Karpas-422 (cell line): ENCODE data around the gene VPS13D. TPM values are rescaled to one million over a fixed set of nuclear protein-coding genes. Genes with fewer than 3 reads are reported as not detected.

ENCODE experiments used
- DNase-seq: peaks from one replicate; pipeline ENCODE4 v3.0.0-alpha.2; 2015
- H2AFZ ChIP-seq: fragments of 200-600 bp; sonication (generic); 2 replicates; pipeline ENCODE4 v1.6.1; 2014; ENCODE audit warnings: antibody characterized with exemption, low read length, mixed read lengths
- H3K27ac ChIP-seq: fragments of 200-600 bp; sonication (generic); 2 replicates; pipeline ENCODE4 v1.5.1; 2014; ENCODE audit warnings: mild to moderate bottlenecking, low read length, moderate library complexity
- H3K27me3 ChIP-seq: fragments of 200-600 bp; sonication (generic); 2 replicates; pipeline ENCODE4 v1.6.1; 2014; ENCODE audit warnings: low read length, mixed read lengths
- H3K36me3 ChIP-seq: fragments of 200-600 bp; sonication (generic); 2 replicates; pipeline ENCODE4 v1.6.1; 2014; ENCODE audit warnings: low read length, mixed read lengths; ENCODE audit not compliant: insufficient read depth
- H3K4me1 ChIP-seq: fragments of 200-600 bp; sonication (generic); 2 replicates; pipeline ENCODE4 v1.6.1; 2014; ENCODE audit warnings: mild to moderate bottlenecking, low read length, mixed read lengths
- H3K4me2 ChIP-seq: fragments of 200-600 bp; sonication (generic); 2 replicates; pipeline ENCODE4 v1.6.1; 2014; ENCODE audit warnings: low read length, low read depth, mild to moderate bottlenecking; ENCODE audit not compliant: poor library complexity, severe bottlenecking
- H3K4me3 ChIP-seq: fragments of 200-600 bp; sonication (generic); 2 replicates; pipeline ENCODE4 v1.5.1; 2014; ENCODE audit warnings: mild to moderate bottlenecking, antibody characterized with exemption, low read length, mixed read lengths
- H3K79me2 ChIP-seq: fragments of 200-600 bp; sonication (generic); 2 replicates; pipeline ENCODE4 v1.6.1; 2014; ENCODE audit warnings: mild to moderate bottlenecking, low read length, mixed read lengths
- H3K9ac ChIP-seq: fragments of 200-600 bp; sonication (generic); 2 replicates; pipeline ENCODE4 v1.6.0; 2014; ENCODE audit warnings: low read length
- H3K9me2 ChIP-seq: fragments of 200-600 bp; sonication (generic), shearing (Covaris generic); replicated peaks from 2 replicates; pipeline ENCODE4 v1.6.0; 2014; ENCODE audit warnings: mild to moderate bottlenecking, low read length, moderate library complexity; ENCODE audit not compliant: insufficient read depth
- H3K9me3 ChIP-seq: fragments of 300-700, 200-600 bp; sonication (generic); 2 replicates; pipeline ENCODE4 v1.6.1; 2014; ENCODE audit warnings: low read length, mixed read lengths
- H4K20me1 ChIP-seq: fragments of 200-600 bp; sonication (generic); 2 replicates; pipeline ENCODE4 v1.6.1; 2014; ENCODE audit warnings: mild to moderate bottlenecking, antibody characterized with exemption, low read length, low read depth; ENCODE audit not compliant: insufficient read depth
- total RNA-seq: library from RNA; depleted of rRNA; stranded (reverse); fragments of >200 nt; shearing (Covaris generic); gene quantifications from 2 replicates; pipeline ENCODE4 v1.2.3, GENCODE V29; 2014; ENCODE audit warnings: low replicate concordance

VPS13D gene
- total RNA-seq, 1 experiment from 2014 or later: 36.2 TPM

DNA sequence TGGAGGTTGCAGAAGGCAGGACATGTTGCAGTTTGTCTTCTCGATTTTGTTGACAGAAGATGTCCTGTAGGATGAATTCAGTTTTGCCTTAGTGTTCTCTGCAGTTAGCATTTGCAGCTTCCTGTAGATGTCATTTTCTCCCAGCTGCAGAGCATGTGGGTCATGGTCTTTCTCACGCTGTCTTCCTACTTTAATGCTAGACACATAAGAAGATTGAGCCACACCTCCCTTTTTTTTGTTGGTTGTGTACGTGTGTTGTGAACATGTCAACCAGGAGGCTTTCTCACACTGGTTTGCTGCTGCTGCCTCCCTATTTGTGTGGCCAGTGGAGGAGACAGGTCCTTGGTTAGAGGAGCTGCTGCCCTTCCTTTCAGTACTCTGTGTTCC is 110.7 kb downstream of the VPS13D start:
- H3K9ac ChIP-seq: no peak overlapping the region
- no peaks in the 10 kb centered on the region for H3K79me2 ChIP-seq
- peaks cover 37% of the 10 kb centered on the region for H3K4me1 ChIP-seq
- no peaks in the 10 kb centered on the region for H3K9me3 ChIP-seq
- peaks cover 6% of the 10 kb centered on the region; the same call in 1 of the 2 replicates for H3K36me3 ChIP-seq
- H3K4me2 ChIP-seq: no peak overlapping the region
- H3K27ac ChIP-seq: peak overlapping the region; percentile 24; the same call in 1 of the 2 replicates
- H3K27me3 ChIP-seq: no peaks in the 10 kb centered on the region
- H4K20me1 ChIP-seq: no peaks in the 10 kb centered on the region
- no peak overlapping the region for H3K4me3 ChIP-seq
- H2AFZ ChIP-seq: no peak overlapping the region
- H3K9me2 ChIP-seq: no peaks in the 10 kb centered on the region
- DNase-seq: no peak

DNA sequence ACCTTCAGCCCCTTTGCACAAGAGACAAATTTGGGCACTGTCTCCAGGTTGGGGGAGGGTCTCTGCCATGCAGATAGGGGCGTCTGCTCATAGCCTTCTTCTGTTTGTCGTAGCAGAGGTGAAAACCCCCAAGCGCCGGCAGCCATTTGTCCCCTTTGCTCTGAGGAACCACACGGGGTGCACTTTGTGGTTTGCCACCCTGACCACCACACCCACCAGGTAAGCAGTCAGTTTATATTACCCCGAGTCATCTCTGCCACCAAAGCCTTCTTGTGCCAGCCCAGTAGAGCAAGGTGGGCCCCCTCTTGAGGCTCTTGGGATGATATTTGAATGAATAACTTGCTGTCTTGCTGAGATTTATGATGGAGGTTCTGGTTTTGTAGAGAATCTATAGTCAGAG is 111.8 kb downstream of the VPS13D start:
- Histone ChIP-seq H3K4me2 (no peak overlapping the region), H2AFZ (no peak overlapping the region), H3K36me3 (peaks cover 12% of the 10 kb centered on the region; the same call in 1 of the 2 replicates), H3K9ac (no peak overlapping the region), H3K27me3 (no peaks in the 10 kb centered on the region), H4K20me1 (no peaks in the 10 kb centered on the region), H3K4me1 (peaks cover 37% of the 10 kb centered on the region), H3K9me3 (no peaks in the 10 kb centered on the region), H3K4me3 (no peak overlapping the region), H3K9me2 (no peaks in the 10 kb centered on the region), H3K27ac (no peak overlapping the region), H3K79me2 (no peaks in the 10 kb centered on the region)
- DNase-seq: no peak

DNA sequence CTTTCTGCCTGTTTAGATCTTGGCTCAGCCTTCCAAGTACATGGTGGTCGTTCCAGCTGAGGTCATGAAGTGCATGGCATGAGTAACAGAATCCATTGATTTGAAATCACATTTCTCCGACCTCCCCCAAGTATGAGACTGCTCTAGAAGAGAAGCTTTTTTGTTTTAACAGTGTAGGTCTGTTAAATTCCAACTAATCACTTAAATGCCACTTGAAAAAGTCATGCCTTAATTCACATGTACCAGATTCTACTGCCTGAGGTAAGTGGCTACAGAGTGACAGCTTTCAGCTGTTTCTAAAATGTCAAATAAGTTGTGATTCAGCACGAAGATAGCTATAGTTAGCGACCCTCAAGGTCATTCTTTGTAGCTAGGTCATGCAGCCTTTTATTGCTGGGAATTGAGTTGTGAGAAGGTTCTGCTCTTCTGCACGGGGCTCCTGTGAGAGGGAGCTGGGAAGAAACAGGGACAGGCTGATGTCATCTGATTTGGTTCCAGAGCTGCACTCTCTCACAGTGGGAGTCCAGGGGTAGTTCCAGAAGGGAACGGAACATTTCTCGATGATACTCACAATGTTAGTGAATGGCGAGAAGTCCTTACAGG is 112.7 kb downstream of the VPS13D start:
- Histone ChIP-seq H3K9ac (no peak overlapping the region), H3K4me3 (no peak overlapping the region), H3K9me3 (no peaks in the 10 kb centered on the region), H4K20me1 (no peaks in the 10 kb centered on the region), H2AFZ (no peak overlapping the region), H3K4me2 (no peak overlapping the region), H3K36me3 (peaks cover 14% of the 10 kb centered on the region; the same call in 1 of the 2 replicates), H3K79me2 (no peaks in the 10 kb centered on the region), H3K9me2 (no peaks in the 10 kb centered on the region; the same call in 1 of the 2 replicates), H3K4me1 (peaks cover 37% of the 10 kb centered on the region), H3K27ac (no peak overlapping the region), H3K27me3 (no peaks in the 10 kb centered on the region)
- no peak for DNase-seq

DNA sequence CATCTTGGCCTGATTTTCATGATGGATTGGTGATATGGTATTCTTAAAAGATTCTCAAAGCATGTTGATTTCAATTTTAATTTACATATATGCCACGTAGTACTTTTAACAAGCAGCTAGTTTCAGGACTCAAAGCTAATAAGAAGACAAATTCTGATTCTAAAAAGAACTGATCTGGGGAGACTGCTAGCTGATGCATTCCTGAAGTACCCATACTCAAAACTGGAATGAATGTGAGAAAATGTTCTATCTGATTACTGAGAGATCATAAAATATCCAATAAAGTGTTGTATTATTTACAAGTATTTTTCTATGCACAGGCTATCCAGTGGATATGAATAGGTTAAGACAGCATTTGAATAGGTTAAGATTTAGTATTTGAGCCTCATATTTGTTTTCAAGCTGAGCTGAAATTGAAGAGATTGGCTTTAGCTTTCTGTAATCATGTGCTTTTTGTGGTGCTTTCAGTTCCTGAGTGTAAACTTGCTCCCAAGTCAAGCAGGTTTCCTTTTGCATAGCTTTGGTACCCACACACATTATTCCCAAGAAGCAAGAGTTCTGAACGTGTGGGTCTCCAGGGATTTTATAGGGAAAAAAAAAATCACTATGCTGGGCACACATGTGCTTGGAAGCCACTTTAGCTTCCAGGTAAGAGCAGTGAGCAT is 114.1 kb downstream of the VPS13D start:
- no peak for DNase-seq
- no peaks in the 10 kb centered on the region for H3K79me2 ChIP-seq
- peak overlapping the region; percentile 15 for H3K4me2 ChIP-seq
- no peak overlapping the region; the same call in 1 of the 2 replicates for H3K9ac ChIP-seq
- H3K9me3 ChIP-seq: no peaks in the 10 kb centered on the region
- no peaks in the 10 kb centered on the region for H3K27me3 ChIP-seq
- no peaks in the 10 kb centered on the region for H4K20me1 ChIP-seq
- no peaks in the 10 kb centered on the region; the same call in 1 of the 2 replicates for H3K9me2 ChIP-seq
- peaks cover 37% of the 10 kb centered on the region for H3K4me1 ChIP-seq
- no peak overlapping the region for H2AFZ ChIP-seq
- peak overlapping the region; percentile 19; the same call in 1 of the 2 replicates for H3K27ac ChIP-seq
- peaks cover 20% of the 10 kb centered on the region; the same call in 1 of the 2 replicates for H3K36me3 ChIP-seq
- no peak overlapping the region for H3K4me3 ChIP-seq

DNA sequence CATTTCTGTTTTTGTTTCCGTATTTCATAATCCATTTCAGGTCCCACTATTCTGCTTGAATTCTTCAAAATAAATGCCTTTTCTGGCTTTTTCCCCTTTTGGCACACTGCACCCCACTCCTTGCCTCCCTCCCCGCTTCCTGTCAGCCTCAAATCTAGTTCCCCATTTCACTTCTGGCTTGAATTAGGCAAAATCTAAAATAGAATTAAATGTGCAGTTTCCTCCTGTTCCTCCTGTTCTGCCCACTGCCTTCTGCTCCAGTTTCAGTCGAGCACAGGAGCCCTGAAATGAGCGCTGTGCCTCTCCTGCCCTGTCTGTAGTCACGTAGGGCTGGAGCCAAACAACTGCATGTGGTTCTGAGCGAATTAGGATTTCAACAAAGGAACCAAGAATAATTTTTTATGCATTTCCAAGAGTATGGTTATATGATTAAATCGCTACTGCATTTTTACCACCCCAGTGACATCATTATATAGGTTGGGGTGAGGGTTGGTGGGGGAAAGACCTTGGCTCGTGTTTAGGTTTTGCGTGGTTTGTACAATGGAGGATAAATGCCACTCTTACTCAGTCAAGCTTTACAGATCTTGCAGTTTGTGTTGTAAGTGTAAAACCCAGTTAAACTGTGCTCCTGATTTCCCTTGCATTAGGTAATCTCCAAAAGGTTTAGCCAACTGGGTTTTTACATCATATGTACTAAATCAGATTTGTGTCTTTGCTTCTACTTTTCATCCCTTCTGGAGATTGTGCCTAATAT is 114.9 kb downstream of the VPS13D start:
- H3K36me3 ChIP-seq: peaks cover 28% of the 10 kb centered on the region; the same call in 1 of the 2 replicates
- H3K79me2 ChIP-seq: no peaks in the 10 kb centered on the region
- H3K4me2 ChIP-seq: peak overlapping the region; percentile 15
- H3K4me1 ChIP-seq: peaks cover 30% of the 10 kb centered on the region
- DNase-seq: peak; percentile 52
- no peaks in the 10 kb centered on the region for H3K9me3 ChIP-seq
- no peaks in the 10 kb centered on the region for H3K27me3 ChIP-seq
- peak overlapping the region; percentile 19; the same call in 1 of the 2 replicates for H3K27ac ChIP-seq
- 0 out of 2 replicates have a peak overlapping the region, but pooled peaks have one; percentile 21 for H2AFZ ChIP-seq
- no peak overlapping the region for H3K4me3 ChIP-seq
- no peak overlapping the region; the same call in 1 of the 2 replicates for H3K9ac ChIP-seq
- no peaks in the 10 kb centered on the region for H4K20me1 ChIP-seq
- no peaks in the 10 kb centered on the region; the same call in 1 of the 2 replicates for H3K9me2 ChIP-seq

DNA sequence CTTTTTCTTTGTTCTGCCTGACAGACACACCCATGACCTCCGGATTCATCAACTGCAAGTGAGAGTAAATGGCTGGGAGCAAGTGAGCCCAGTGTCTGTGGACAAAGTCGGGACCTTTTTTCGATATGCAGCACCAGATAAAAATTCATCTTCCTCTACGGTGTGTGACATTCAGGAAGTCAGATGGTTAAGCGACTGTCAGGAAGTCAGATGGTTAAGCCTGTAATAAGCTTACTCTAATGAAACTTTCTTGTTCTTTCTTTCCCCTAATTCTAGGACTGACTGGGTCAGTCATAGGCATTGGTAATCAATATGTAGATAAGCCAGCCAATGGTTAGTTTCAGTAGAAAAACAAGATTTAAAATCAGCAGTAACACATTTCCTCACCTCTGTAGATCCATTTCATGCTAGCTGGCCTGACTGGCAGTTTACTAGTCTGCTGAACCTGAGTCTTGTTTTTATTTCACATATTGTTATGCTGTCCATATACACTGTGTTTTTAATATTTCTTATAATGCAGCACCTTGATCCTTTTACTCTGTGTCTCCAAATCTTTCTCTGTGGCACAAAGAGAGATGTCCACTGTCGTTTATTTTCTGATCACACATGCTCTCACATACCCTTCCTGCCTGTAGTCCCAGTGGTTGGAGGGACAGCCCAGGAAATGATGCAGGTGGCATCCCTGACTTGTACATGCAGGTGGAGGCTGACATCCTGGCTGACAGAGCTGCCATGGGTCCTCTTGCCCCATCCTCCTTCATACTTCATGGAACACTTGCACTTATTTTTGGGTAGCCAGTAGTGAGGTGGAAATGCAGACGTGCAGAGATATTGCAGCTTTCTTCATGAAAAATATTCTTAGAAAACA is 115.8 kb downstream of the VPS13D start:
- no peak for DNase-seq
- H3K79me2 ChIP-seq: no peaks in the 10 kb centered on the region
- H3K9me3 ChIP-seq: no peaks in the 10 kb centered on the region
- no peak overlapping the region for H3K27ac ChIP-seq
- H3K27me3 ChIP-seq: no peaks in the 10 kb centered on the region
- H3K4me3 ChIP-seq: no peak overlapping the region
- H3K9ac ChIP-seq: no peak overlapping the region
- no peak overlapping the region for H2AFZ ChIP-seq
- H3K36me3 ChIP-seq: peaks cover 35% of the 10 kb centered on the region; the same call in 1 of the 2 replicates
- H3K4me1 ChIP-seq: peaks cover 22% of the 10 kb centered on the region
- no peaks in the 10 kb centered on the region for H4K20me1 ChIP-seq
- H3K4me2 ChIP-seq: no peak overlapping the region
- H3K9me2 ChIP-seq: no peaks in the 10 kb centered on the region; the same call in 1 of the 2 replicates

DNA sequence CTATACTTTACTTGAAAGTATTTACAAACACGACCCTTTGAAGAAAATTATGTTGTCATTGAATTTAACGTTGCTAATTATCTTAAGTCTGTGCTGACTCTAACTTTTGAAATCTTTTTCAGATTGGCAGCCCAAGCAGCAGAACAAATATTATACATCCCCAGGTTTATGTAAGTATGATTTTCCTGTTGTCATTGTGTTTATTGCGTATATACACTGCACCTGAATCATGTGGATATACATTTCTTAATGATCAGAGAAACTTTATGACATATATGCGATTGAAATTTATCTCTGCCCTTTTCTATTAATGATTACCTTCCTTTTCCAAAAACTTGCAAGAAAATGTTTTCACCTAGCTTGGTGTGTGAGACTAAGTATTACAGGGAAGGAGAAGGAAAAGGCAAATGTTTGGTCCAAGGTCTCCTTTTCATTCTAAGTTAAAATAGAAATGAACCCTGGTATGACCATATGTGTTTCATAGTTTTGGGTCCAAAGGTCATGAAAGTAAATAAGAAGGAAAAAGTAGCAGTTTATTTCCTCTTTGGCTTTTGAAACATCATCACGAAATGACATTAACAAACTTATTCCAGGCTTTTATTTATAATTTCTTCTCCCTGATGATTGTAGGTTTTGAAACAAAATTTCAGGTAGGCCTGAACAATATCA is 116.8 kb downstream of the VPS13D start:
- no peaks in the 10 kb centered on the region for H3K9me3 ChIP-seq
- DNase-seq: no peak
- no peak overlapping the region for H3K9ac ChIP-seq
- H3K4me3 ChIP-seq: no peak overlapping the region
- no peaks in the 10 kb centered on the region for H4K20me1 ChIP-seq
- H3K79me2 ChIP-seq: no peaks in the 10 kb centered on the region
- H3K27me3 ChIP-seq: no peaks in the 10 kb centered on the region
- H3K4me1 ChIP-seq: peaks cover 18% of the 10 kb centered on the region
- no peaks in the 10 kb centered on the region; the same call in 1 of the 2 replicates for H3K9me2 ChIP-seq
- no peak overlapping the region for H2AFZ ChIP-seq
- H3K4me2 ChIP-seq: no peak overlapping the region
- peaks cover 40% of the 10 kb centered on the region; the same call in 1 of the 2 replicates for H3K36me3 ChIP-seq
- no peak overlapping the region for H3K27ac ChIP-seq
